HG03045 (cell line): ENCODE data around the gene GATD1.

Source experiments
- ATAC-seq: cut with Tn5 transposase; IDR thresholded peaks from one replicate; pipeline ENCODE4 v1.9.1; 2021; ENCODE audit warnings: mild to moderate bottlenecking, moderate library complexity; ENCODE audit not compliant: unreplicated experiment

Gene GATD1

DNA sequence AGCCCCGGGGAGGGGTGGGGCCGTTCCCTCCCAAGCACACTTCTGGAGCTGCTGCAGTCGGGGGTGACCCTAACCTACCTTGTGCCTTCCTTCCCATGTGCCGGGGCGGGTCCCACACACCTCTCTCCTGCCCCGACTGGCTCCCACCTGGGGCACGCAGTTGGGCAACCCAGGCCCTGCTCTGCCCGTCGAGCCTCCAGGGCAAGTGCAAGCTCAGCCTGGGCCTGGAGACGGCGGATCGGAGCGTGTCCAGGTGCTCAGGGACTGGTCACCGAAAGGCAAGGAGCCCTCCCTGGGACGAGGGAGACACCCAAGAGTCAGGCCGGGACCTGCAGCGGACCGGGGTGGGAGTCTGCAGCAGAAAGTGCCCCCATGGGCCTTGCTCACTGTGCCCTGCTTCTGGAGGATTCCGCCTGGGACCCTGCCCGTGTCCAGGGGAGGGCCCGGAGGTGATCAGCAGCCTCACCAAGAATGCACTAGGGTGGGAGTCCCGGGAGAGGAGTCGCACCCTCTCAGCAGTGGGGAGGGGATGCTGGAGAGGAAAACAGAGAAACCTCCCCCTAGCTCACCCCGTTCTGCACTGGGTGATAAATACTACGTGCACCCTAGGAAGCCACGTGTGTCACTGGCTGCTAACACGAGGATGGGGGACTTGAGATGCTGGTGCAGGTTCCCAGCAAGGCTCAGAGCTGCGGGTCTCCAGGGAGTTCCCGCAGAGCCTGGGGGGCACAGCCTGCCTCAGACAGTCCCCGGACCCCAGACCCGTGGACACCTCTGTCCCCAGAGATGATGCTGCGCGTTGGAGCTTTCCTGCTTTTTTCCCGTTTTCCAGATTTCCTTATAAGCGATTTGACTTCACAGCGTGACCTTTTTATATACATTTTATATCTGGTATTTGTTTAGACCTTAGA lies 5.2 kb upstream of the GATD1 start:
- ATAC-seq = no peak

DNA sequence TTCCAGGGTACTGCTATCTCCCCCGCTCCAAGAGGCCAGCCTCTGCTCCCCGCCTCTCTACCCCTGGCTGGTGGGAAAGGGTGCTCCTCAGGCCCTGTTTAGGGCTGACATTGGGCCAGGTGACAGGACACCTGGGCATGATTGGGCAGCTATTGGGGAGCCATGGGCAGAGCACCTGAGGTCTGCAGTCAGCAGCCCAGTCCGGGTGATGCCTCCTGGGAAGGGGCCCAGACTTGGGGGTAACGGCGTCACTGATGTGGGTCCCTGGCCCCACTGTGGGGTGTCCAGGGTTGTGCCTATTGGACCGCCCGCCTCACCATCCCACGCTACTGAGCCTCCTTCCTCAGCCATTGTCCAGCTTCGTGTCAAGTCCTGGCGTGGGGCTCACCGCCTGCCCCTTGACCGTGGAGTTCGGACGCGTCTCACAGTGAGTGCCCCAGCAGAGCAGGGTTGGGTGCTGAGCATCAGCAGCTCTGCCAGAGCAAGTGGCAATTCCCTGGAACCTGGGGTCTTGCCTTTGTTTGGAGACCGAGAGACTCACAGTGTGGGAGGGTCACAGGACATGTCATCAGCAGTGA lies 2.8 kb upstream of the GATD1 start:
- ATAC-seq = no peak

DNA sequence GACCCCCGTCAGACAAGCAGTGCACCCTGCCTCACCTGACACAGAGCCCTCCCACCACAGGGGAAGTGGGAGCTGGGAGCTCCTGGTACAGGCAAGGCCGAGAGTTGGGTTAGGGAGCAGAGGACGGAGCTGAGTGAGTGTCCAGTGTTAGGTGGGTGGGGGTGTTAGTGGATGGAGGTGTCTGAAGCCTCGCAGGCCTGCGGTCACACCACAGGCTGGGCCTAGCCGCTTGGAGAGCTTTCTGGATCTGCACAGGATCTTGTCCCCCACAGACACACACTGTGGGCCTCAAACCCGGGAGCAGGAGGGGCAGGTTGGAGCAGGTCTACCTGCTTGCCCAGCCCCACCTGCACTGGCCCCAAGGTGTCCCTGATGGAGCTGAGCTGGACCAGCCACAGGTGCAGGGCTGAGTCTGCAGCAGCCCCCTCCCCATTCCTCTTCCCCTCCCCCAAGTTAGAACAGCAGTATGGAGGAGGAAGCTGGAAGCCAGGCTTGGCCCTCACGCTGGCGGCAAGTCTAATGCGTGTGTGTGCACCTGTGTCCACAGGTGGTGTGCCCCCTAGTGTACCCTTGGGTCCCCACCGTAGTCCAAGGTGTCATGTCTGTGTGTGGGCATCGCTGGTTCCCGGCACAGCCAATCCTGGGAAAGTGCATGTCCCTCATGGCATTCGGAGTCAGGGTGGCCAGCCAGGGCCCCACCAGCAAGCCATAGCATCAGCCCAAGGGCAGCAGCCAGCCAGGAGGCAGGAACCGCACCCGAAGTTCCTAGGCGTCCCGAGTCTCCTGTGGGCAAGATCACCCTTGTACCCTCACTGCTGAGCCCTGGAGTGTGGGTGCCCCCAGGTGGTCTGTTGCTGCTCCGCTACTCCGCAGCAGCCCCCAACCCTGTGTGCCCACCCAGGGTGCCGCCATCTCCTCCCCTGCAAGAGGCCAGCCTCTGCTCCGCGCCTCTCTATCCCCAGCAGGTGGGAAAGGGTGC lies 2.0 kb upstream of the GATD1 start:
- no peak for ATAC-seq

DNA sequence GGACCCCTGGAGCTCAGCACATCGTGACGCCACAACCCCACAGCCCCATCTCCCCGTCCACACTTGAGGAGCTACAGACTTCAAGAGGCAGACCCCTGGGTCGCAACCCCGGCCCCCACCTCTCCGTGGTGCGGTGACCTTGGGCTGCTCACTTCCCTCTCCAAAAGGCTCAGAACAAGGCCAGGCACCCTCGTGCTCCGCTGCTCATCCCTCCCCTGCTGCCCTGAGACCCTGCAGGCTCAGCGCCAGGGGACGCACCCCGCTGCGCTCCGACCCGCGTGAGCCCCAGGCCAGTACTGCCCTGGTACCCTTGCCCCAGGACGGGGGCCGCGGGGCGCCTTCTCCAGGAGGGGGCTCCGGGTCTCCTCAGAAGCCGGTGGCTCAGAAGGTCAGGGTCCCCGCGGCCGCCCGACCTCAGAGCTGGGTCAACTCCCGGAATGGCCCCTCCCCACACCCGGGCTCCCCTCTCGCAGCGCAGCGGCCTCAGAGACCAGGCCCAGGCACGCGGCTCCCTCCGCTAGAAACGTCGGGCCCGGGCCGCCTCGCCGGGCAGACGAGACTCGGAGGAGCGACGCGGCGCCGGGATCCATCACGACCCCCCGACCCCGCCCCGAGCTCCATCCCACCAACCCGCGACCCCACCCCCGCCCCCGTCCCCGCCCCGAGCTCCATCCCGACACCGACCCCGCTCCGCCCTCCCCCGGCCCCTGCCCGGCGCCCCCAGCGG lies 563 bp downstream of the GATD1 start:
- peak; percentile 37 for ATAC-seq

DNA sequence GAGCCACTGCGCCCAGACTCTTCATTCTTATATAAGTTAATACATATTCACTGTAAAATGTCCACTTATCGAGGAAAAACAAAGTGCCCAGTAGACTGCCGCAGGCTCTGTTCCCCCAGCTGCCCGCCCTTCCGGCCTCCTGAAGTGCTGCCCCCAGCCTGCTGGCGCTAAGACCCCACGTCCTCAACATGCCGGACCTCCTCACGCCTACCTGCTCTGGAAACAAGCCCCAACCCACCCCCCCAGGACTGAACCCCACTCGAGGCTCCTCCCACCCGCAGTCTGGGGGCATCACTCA lies 1.1 kb downstream of the GATD1 start:
- no peak for ATAC-seq

DNA sequence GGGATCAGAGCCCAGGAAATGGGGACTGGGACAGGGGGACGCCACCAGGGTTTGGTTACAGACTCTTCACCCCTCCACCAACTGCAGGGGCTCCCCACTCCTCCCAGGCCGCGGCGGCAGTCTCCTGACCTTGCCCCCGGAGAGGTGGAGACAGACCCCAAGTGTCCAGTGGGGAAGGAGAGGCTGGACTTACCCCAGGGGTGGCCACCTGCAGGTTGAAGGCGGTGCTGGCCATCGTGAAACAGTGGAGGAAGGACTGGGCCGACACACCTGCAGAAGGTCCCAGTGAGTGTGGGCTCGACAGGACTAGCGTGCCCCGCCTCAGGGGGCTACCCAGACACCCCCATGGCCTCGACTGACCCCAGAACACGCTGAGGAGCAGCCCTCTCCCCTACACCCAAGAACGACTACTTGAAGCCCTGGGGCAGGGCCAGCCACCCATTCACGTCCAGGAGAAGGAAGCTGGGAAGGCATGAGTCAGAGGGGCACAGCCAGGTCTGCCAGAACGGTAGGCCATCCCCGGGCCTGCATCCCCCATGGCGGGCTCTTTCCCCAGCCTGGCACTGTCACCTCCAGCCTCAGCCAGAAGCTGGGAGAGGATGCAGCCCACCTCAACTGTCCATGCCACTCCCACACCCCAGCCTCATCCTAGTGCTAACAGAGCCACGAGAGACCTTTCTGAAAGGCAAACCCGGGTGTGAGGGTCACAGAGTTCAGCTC lies 2.3 kb downstream of the GATD1 start:
- no peak for ATAC-seq

DNA sequence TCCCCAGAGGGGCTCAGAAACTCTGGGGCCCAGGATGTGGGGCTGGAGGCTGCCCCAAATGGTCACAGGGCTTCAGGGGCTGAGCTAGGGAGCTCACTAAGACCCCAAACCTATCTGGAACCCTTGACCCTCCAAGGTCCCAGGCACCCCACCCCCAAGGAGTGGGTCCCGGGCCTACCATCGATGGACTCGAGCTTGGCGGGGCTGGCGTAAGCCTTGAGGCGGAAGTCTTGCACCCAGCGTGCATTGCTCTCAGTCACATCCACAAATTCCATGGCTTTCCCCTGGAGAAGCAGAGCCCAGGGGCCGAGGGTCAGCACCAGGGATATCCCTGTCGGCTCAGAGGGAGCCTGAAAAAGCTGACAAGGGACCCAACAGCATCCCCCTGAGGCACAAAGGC lies 3.5 kb downstream of the GATD1 start:
- no peak for ATAC-seq

DNA sequence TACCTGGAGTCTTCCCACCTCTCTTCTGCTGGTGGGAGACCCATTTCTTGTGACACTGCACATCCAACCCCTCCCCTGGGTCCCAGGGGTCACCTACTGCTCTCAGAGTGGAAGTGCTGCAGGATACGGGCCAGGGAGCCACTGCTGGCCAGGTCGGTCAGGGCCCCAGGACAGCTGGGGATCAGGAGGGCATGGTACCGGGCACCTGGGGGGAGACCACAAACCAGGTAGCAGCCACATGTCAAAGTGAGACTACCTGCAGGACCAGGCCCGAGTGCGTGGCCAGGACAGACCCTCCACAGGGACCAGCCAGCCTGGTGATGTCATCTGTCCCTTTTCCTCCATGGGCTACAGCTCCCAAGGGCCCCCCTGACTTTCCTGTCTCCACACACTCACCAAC lies 3.9 kb downstream of the GATD1 start:
- no peak for ATAC-seq

DNA sequence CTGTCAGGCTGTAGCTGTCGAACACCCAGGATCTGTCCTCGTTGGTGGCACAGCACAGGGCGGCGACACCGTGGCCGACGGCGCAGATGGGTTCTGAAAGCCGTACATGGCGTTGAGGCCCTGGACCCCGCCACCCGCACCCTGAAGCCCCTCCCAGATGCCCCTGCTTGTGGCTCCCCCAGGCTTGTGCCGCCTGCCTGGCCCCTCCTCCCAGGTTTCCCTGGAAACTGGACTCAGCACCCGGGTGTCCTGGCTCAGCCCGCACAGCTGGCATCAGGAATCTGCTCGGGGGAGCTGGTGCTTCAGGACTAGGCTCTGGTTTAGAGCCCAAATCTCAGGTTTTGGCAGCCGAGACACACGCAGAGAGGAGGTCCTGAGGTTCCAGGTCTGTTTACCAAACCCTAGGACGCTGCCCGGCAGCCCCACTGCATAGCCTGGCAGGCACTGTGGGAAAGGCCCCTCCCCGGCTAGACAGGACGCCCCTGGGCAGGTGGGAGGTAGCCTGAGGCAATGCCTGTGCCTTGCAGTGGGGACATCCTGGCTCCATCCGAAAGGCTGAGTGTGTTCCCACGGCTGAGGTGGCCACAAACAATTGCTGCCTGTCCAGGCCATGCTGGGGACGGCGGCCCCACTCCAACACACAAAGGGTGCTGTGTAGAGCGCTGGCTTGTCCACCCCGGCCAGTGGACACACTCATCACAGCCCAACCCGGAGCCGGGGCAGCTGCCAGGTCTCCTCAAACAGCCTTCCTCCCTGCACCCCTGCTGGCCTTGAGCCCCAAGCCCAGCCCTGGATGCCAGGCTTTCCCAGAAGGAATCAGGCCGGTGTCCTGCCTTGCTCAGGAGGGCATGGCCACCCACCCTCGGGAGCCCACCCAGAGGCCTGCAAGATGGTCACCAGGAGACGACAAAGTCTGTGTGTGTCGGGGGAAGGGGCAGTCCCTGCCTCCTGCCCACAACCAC lies 4.6 kb downstream of the GATD1 start:
- ATAC-seq = no peak

DNA sequence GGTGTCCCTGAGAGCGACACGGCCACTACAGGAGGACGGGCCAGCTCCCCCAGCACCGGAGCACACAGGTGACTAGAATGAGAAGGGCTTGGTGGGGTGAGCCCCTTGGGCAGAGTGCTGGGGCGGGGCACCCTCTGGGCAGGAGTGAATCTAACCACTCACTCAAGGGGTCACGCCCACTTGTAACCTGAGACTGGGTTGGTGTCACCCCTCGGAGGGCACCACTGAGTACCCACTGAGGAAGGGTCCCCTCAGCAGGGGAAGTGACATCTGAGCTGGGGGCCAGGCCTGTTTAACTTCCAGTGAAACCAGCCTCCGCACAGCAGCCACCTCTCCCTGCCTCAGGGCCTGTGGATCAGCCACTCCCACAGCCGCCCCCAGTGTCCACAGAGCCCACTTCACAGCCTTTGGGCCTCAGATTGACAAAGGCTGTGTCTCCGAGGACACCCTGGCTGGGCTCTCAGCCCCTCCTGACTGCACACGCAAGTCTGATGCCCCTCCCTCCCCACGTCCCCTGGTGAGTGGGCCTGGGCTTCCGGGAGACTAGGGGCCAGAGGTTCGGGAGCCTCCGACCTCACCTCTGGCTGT lies 5.6 kb downstream of the GATD1 start:
- no peak for ATAC-seq

DNA sequence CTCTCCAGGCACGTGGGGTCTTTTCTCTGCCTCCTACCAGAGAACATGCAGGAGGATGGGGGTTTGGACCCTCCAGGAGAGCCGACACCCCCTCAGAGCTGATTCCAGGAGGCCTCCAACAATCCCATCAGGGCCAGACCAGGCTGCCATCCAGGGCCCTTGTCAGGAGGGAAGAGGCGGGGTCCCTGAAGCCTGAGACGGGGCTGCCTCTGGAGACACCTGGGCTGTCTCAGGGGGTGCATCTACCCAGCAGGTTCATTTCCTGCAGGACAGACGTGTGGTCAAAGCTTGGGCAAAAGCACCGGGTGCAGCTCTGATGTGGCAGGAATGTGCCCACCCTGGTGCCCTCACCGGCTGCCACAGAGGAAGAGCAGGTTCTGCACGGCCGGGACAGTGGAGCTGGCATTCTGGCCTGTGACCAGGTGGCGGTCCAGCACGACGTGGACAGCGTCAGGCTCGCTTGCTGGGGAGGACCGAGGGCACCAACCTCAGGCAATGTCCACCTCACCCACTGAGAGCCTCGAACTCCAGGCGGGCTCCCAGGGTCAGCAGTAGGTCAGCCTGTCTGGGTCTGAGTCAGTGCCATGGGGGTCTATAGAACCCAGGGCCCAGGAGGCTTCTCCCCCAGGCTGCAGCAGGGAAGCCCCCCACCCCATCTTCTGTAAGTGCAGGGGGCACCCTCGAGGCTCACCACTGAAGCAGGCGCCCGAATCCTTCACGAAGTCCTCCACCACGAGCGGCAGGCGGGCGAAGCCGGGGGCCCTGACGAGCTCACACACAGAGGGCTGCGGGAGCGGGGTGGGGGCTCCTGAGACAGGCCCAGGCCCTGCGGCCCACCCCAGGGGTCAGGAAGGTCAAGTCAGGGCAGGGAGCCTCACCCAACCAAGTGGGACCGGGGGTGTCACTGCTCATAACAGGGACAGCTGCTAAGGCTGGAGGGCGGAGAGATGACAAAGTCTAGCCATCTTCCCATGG lies 6.4 kb downstream of the GATD1 start:
- no peak for ATAC-seq

DNA sequence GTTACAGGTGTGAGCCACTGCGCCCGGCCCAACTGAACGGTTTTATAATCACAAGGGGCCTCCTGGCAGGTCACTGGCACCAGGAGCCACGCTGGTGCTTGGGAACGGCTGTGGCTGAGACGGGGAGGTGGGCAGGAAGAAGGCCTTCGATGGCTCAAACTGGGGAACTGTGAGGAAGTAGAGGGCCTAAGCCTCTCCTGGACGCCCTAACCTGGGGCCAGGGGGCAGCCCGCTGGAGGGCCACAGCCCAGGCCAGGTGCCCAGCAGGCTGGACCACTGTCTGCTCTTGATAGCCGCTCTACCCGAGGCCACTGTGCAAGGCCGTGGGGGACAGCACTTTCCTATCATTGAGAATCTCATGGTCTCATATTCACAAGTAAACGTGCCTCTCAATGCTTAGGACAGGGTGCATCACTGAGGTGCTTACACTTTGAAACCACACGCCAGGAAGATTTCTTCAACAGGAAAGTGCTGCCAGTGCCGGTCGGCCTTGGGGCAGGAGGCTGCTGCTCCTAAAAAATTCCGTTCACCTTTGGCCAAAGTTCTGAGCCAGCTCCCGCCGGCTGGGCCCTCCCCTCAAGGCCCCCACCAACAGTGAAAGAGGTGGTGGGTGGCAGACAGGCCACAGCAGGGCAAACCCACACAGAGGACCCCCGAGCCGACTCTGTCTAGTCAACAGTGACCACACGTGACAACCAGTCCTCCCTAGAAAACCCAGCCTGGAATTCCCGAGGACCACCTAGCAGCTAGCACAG lies 7.2 kb downstream of the GATD1 start:
- no peak for ATAC-seq

DNA sequence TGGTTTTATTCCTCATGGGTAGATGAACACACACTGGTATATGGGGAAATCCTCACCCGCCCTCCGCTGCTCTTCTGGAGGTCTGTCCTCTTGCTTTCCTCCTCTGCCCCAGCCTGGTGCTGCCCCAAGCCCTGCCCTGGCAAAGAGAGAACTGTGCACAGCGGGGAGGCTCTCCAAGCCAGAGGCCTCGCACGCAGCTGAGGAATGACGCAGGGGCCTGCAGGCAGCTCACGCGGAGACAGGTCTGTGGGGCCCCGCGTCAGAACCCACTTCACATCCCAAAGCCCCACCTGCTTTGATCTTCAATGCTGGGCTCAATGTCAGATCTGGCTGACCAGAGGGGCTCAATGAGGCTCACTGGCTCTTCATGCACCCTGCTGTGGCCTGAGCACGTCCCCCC lies 10.0 kb downstream of the GATD1 start:
- ATAC-seq = no peak

DNA sequence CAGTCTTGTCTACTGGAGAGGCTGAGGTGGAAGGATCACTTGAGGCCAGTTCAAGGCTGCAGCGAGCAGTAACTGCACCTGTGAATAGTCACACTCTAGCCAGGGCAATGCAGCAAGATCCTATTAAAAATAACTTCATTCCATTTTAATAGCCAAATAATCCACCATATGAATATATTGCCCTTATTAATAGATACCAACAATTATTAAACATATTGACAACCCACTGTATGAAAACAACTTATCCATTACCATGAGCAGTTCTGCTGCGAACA lies 10.4 kb downstream of the GATD1 start:
- ATAC-seq = no peak

DNA sequence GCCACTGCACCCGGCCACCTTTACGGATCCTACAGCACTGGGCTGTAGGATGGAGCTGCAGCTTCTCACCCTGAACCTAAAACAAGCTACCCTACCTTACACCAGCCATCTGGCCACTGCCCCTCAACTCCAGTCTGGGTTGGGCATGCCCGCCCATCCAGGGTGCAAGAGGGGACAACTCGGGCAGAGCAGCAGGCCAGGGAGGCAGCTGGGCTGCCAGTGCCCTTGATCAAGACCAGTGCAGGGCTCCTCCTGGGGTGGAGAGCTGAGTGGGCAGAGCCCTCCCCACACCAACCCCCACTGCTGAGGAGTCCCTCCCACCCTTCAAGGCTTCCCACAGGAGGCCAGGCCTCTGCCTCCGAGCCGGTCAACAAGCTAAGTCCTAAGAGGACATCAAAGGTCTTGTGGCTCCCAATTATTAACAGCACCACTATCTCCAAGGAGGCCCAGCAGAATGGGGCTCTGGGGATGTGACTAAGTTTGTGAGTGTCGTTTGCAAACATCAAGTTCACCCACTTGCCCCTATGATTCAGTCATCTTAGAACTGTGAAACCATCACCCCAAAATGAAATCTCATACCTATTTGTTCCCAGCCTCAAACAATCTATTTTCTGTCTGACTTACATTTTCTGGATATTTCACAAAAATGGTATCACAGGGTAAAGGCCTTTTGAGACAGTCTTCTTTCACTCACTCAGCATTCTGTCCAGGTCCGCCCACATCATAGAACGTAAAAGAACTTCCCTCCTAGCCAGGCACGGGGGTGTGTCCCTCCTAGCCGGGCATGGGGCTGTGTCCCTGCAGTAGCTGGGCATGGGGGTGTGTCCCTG lies 11.0 kb downstream of the GATD1 start:
- ATAC-seq = no peak

DNA sequence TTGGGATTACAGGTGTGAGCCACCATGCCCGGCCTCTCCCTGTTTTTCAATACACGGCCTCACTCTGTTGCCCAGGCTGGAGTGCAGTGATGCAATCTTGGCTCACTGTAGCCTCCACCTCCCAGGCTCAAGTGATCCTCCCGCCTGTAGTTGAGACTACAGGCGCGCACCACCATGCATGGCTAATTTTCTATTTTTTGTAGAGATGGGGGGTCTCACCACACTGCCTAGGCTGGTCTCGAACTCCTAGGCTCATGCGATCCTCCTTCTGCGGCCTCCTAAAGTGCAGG lies 11.5 kb downstream of the GATD1 start:
- ATAC-seq = no peak
